Activated T-cell treated with anti-CD3 and anti-CD28 coated beads, Interleukin-2, amount 50 U/mL, for 4 hours (primary cell): ENCODE data around the gene KIAA0586. TPM values are rescaled to one million over a fixed set of nuclear protein-coding genes. Genes with fewer than 3 reads are reported as not detected.
"Not testable (repeated sequence)": the region's sequence is repeated elsewhere in the genome, so short reads cannot be mapped to it uniquely, and the experiment has no call there.

Source experiments
- ATAC-seq, 2 donors: fragments of 200-7000 bp; cut with Tn5 transposase; one replicate each; pipeline ENCODE4 v1.10.0; 2021
- DNase-seq: peaks from one replicate; pipeline ENCODE4 v3.0.0-alpha.2; 2020
- H3K27me3 Mint-ChIP-seq: one replicate; pipeline ENCODE4 v1.8.0; 2021; ENCODE audit warnings: low read depth, mixed read lengths
- H3K36me3 Mint-ChIP-seq: one replicate; pipeline ENCODE4 v1.8.0; 2022; ENCODE audit warnings: mixed read lengths; ENCODE audit not compliant: insufficient read depth
- H3K4me1 Mint-ChIP-seq: one replicate; pipeline ENCODE4 v1.8.0; 2021; ENCODE audit warnings: low read depth, mixed read lengths
- H3K4me3 Mint-ChIP-seq: one replicate; pipeline ENCODE4 v1.8.0; 2021; ENCODE audit warnings: mild to moderate bottlenecking, moderate library complexity, mixed read lengths
- H3K9me3 Mint-ChIP-seq: one replicate; pipeline ENCODE4 v1.8.0; 2021; ENCODE audit warnings: mixed read lengths
- total RNA-seq, 3 donors: library from RNA; stranded (reverse); gene quantifications; one replicate each; pipeline ENCODE4 v1.2.1, GENCODE V29; 2021

The KIAA0586 gene
- total RNA-seq, 3 donors from 2014 or later = 8.4 to 10.1 (median 9.3) TPM

DNA sequence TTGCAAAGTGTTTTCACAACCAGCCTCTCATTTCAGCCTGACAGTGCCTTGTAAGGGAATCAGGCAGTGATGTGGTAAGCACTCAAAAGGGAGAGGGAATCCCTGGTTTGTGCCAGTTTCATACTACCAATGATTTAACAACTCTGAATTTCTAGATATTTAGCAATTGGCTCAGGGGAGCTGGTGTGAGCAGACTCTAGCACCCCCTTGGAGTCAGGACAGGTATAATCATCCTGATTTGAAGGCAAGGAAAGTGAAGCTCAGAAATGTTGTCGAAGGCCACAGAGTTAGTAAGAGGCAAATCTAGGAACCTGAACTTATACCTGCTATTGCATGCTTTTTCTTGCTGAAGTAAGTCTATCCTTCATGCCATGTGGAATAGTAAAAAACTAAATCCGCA is 147.1 kb downstream of the KIAA0586 start:
- Mint-ChIP-seq H3K9me3 (no peaks in the 10 kb centered on the region), H3K4me3 (no peak overlapping the region), H3K4me1 (peaks cover 23% of the 10 kb centered on the region), H3K36me3 (no peaks in the 10 kb centered on the region), H3K27me3 (no peaks in the 10 kb centered on the region)
- ATAC-seq (no peak), DNase-seq (no peak)

DNA sequence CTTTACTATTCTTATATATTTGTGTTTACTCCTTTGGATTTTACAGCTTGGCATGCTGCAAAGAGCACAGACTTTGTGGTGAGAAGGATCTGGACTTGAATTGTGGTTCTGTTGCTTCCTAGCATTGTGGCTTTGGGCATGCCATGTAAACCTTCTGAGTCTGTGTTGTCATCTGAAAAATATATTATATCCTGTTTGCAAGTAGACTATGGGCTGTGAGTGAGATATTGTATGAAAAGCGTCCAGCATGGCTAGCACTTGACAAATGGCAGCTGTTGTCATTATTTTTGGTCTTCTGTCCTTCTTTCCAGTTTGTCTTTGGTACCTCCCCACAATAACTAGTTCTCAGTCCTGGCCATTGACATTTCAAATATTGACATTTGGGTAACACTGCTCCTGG is 148.4 kb downstream of the KIAA0586 start:
- Mint-ChIP-seq H3K4me1 (peaks cover 18% of the 10 kb centered on the region), H3K27me3 (no peaks in the 10 kb centered on the region), H3K4me3 (no peak overlapping the region), H3K36me3 (no peaks in the 10 kb centered on the region), H3K9me3 (no peaks in the 10 kb centered on the region)
- ATAC-seq (no peak), DNase-seq (no peak)

DNA sequence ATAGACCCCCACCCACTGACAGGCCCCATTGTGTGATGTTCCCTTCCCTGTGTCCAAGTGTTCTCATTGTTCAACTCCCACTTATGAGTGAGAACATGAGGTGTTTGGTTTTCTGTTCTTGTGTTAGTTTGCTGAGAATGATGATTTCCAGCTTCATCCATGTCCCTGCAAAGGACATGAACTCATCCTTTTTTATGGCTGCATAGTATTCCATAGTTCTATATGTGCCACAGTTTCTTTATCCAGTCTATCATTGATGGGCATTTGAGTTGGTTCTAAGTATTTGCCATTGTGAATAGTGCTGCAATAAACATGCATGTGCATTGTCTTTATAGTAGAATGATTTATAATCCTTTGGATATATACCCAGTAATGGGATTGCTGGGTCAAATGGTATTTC is 152.5 kb downstream of the KIAA0586 start:
- DNase-seq, H3K4me3 Mint-ChIP-seq, H3K4me1 Mint-ChIP-seq, H3K36me3 Mint-ChIP-seq, H3K9me3 Mint-ChIP-seq, H3K27me3 Mint-ChIP-seq, ATAC-seq: not testable (repeated sequence)

DNA sequence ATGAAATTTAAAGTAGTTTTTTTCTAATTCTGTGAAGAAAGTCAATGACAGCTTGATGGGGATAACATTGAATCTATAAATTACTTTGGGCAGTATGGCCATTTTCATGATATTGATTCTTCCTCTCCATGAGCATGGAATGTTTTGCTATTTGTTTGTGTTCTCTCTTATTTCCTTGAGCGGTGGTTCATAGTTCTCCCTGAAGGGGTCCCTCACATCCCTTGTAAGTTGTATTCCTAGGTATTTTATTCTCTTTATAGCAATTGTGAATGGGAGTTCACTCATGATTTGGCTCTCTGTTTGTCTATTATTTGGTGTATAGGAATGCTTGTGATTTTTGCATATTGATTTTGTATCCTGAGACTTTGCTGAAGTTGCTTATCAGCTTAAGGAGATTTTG is 153.9 kb downstream of the KIAA0586 start:
- H3K9me3 Mint-ChIP-seq, H3K27me3 Mint-ChIP-seq, DNase-seq, H3K4me1 Mint-ChIP-seq, H3K4me3 Mint-ChIP-seq, ATAC-seq, H3K36me3 Mint-ChIP-seq: not testable (repeated sequence)

DNA sequence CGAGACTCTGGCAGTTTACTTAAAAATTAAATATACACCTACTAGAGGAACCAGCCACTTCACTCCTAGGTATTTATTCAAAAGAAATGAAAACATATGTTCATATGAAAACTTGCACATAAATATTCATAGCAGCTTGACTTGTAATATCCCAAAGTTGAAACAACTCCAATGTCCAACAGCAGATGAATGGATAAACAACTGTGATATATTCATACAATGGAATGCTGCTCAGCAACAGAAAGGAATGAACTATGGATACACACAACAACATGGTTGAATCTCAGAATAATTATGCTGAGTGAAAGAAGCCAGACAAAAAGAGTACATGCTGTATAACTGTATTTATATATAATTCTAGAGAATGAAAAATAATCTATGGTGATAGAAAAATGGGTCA is 156.9 kb downstream of the KIAA0586 start:
- H3K4me1 Mint-ChIP-seq = no peaks in the 10 kb centered on the region
- H3K27me3 Mint-ChIP-seq = no peaks in the 10 kb centered on the region
- no peak overlapping the region for H3K4me3 Mint-ChIP-seq
- H3K9me3 Mint-ChIP-seq = peaks cover 4% of the 10 kb centered on the region
- no peak for ATAC-seq
- no peaks in the 10 kb centered on the region for H3K36me3 Mint-ChIP-seq
- no peak for DNase-seq

DNA sequence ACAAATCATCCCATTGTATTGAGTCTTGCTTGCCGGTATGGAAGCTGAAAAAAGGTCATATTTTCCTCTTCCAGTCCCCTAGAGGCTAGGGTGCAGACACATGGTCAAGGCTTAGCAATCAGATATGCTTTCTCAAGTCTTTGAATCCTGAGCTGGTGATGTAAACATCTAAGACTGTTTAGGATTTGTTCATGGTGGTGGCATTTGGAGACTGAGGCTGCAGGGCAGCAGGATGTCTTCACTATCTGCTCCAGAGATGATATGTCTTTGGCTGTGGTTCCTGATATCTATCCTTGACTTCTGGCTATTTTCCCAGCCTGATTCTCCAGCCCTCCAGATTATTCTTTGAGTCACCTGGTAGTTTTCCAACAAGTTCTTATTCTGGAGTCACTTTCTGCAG is 159.8 kb downstream of the KIAA0586 start:
- Mint-ChIP-seq H3K36me3 (no peaks in the 10 kb centered on the region), H3K4me1 (no peaks in the 10 kb centered on the region), H3K9me3 (peaks cover 4% of the 10 kb centered on the region), H3K27me3 (peaks cover 3% of the 10 kb centered on the region), H3K4me3 (no peak overlapping the region)
- DNase-seq (no peak), ATAC-seq (no peak)

DNA sequence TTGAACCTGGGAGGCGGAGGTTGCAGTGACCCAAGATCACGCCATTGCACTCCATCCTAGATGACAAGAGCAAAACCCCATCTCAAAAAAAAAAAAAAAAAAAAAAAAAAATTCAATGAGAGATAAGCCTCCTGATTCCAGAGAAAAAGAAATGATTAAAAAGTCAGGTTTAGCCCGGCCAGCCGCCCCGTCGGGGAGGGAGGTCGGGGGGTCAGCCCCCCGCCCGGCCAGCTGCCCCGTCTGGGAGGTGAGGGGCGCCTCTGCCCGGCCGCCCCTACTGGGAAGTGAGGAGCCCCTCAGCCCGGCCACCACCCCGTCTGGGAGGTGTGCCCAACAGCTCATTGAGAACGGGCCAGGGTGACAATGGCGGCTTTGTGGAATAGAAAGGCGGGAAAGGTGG is 160.8 kb downstream of the KIAA0586 start:
- H3K27me3 Mint-ChIP-seq, H3K36me3 Mint-ChIP-seq, H3K4me3 Mint-ChIP-seq, H3K4me1 Mint-ChIP-seq, H3K9me3 Mint-ChIP-seq, DNase-seq, ATAC-seq: not testable (repeated sequence)

DNA sequence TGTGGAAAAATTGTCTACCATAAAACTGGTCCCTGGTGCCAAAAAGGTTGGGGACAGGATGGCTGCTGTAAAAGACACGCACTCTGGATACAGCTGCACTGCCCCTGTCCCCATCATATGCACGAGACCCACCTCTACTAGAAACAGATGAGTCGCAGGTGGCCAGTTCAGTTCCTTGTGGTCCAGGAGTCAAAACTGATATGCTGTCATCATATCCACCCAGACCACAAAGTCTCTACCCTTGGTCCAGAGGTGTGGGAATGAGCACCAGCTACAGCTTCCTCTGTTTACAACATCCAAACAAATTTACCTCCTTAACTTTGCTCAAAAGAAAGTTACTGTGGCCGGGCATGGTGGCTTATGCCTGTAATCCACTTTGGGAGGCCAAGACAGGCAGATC is 166.5 kb downstream of the KIAA0586 start:
- ATAC-seq (no peak), DNase-seq (no peak)
- Mint-ChIP-seq H3K36me3 (no peaks in the 10 kb centered on the region), H3K27me3 (peaks cover 3% of the 10 kb centered on the region), H3K4me1 (peaks cover 25% of the 10 kb centered on the region), H3K9me3 (no peaks in the 10 kb centered on the region), H3K4me3 (no peak overlapping the region)

DNA sequence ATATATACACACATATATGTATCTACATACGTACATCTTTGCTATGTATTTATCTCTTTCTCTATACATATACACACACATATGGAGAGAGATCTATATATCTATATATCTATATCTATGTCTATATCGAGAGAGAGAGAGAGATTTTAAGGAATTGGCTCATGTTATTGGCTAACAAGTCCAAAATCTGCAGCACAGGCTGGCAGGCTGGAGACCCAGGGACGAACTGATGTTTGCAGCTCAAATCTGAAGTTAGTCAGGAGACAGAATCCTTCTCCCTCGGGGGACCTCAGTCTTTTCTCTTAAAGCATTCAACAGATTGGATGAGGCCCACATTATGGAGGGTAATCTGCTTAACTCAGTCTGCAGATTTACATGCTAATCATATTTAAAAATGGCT is 169.5 kb downstream of the KIAA0586 start:
- no peaks in the 10 kb centered on the region for H3K9me3 Mint-ChIP-seq
- no peaks in the 10 kb centered on the region for H3K36me3 Mint-ChIP-seq
- no peak overlapping the region for H3K4me3 Mint-ChIP-seq
- DNase-seq (no peak), ATAC-seq (no peak)
- H3K4me1 Mint-ChIP-seq = peaks cover 33% of the 10 kb centered on the region
- H3K27me3 Mint-ChIP-seq = peaks cover 2% of the 10 kb centered on the region

DNA sequence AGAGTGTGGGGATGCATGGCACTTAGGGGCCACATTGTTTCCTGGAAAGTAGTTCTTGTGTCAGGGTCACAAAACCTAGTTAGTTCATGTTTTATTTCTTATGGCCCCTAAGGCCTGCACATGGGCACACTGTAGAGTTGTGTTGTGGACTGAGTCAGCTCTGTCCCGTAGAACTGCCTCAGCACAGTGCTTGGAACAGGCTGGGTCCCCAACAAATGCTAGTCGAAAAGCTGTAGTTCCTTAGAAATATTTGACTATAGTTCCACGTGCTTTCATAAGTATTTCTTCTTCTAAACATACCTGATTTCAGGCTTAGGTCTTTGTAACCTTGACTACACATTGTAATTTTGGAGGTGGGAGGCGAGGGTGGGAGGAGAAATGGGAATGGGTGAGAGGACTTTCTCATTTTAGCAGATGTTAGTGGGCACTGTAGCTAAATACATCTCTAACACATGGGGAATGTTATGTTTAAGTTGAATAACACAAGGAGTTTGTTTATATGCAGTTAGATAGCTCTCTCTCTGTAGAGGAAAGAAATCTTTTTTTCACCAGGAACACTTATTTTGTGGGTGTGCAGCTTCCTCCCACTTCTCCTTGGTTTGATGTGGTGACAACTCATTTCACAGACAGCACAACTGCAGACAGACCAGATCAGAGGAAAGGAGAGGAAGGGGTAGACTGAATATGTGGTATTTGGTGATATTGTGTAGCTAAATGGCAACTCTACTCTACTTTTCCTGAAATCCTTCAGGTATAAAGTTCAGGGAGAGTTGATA is 170.7 kb downstream of the KIAA0586 start:
- Mint-ChIP-seq H3K9me3 (no peaks in the 10 kb centered on the region), H3K27me3 (peaks cover 2% of the 10 kb centered on the region), H3K36me3 (no peaks in the 10 kb centered on the region), H3K4me1 (peaks cover 33% of the 10 kb centered on the region), H3K4me3 (no peak overlapping the region)
- ATAC-seq (peak; percentile 78 to 84), DNase-seq (no peak)

DNA sequence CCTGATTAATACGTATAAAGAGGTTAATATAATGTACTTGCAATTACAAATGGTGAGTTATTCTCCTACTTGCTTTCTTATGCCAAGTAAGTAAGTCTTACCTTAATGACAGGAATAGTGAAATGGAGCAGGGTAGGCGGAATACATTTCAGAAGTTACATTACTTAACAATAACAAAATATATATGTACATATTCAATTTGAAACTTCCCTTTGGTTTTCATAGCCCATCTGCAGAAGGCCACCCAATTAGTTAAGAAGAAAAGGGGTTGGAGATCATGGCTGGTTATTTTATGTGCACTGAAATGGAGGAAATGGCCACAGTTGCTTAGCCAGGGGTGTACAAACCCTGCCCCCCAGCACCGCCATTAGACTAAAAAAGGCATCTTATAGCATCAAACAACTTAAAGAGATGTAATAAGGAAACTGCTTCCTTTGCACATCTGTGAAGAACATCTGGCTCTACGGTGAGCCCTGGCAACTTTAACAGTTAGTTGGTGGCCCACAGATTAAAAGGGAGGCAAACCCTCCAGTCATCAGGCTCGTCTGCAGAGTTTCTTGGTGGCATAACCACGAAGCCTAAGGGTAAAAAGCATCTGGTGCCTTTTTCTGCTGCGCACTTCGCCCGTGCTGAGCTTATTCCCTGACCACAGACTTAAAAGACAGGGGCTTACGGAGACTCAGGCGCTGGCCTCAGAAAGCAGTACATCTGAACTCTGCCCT is 171.4 kb downstream of the KIAA0586 start:
- H3K9me3 Mint-ChIP-seq = no peaks in the 10 kb centered on the region
- H3K27me3 Mint-ChIP-seq = peaks cover 2% of the 10 kb centered on the region
- ATAC-seq (no peak), DNase-seq (no peak)
- no peak overlapping the region for H3K4me3 Mint-ChIP-seq
- no peaks in the 10 kb centered on the region for H3K36me3 Mint-ChIP-seq
- peaks cover 33% of the 10 kb centered on the region for H3K4me1 Mint-ChIP-seq

DNA sequence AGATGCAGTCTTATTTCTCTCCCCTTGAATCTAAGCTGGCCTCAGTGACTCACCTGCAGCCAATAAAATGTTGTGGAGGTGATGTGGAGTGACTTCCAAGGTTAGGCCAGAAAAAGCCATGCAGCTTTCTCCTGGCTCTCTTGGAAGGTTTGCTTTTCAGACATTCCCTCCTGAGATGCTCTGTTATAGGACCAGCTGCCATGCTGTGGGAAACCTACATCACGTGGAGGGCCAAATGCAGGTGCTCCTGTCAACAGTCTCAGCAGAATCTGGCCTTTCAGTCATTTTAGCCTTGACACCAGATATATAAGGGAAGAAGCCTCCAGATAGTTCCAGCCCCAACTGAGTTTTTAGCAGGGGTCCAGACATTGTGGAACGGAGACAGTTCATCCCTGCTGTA is 172.2 kb downstream of the KIAA0586 start:
- DNase-seq = no peak
- peaks cover 2% of the 10 kb centered on the region for H3K27me3 Mint-ChIP-seq
- ATAC-seq = no peak
- no peak overlapping the region for H3K4me3 Mint-ChIP-seq
- peaks cover 33% of the 10 kb centered on the region for H3K4me1 Mint-ChIP-seq
- no peaks in the 10 kb centered on the region for H3K9me3 Mint-ChIP-seq
- H3K36me3 Mint-ChIP-seq = no peaks in the 10 kb centered on the region
